Fibroblast of lung (primary cell): Measurements from ENCODE around the gene IMMP2L.

Experiments
- CTCF ChIP-seq, 2 donors: IDR thresholded peaks in 1 of 2; conservative IDR thresholded peaks in 1 of 2; 1 replicate in 1 of 2; 2 replicates in 1 of 2; pipeline ENCODE4 v1.5.1; 2011 to 2012; ENCODE audit warnings: low read length in 2 of 2, control low read depth in 1 of 2, inconsistent platforms in 1 of 2, low read depth in 1 of 2, mild to moderate bottlenecking in 1 of 2
- EZH2 ChIP-seq: IDR thresholded peaks from 2 replicates; pipeline ENCODE4 v1.5.1; 2012; ENCODE audit warnings: low read length, control low read depth, mild to moderate bottlenecking; ENCODE audit errors: missing control alignments

GRCh38 chr7:110650328-110650727 is 912.0 kb downstream of the IMMP2L start:
- TF ChIP-seq CTCF (conservative IDR thresholded peaks at IDR 0.05 in 1 of 2, IDR thresholded peaks at IDR 0.05 in 1 of 2; ENCODE audit: low read depth in 1 of 2, low read length in 2 of 2) = no peak
- TF ChIP-seq EZH2 = no peak
